ENCODE results near the gene DKK1.

DNA sequence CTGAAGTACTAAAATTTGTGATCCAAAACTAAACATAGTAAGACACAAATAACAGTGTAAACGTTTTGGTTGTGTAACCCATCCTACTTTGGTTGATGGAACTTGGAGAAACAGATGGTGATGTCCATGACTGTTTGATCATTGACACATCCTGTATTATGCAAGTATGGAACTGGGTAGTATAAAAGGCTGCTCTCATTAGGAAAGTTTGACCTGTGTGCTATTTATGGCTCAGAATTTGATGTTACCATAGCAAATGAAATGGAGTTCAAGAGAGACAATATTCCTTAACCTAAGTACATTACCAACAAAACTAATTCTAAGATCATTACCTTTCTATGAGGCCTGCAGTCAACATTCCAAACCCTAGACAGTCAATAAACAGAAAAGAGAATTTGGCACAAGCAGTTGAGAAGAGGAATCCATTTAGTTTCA, 39.9 kb downstream of the DKK1 start:
- TF ChIP-seq POLR2A (IDR thresholded peaks at IDR 0.05; ENCODE audit: low read depth, low read length) (no peak), MXI1 (IDR thresholded peaks at IDR 0.05; ENCODE audit: borderline replicate concordance, low read depth, low read length) (no peak)
- TF ChIP-seq, protein P1, sequence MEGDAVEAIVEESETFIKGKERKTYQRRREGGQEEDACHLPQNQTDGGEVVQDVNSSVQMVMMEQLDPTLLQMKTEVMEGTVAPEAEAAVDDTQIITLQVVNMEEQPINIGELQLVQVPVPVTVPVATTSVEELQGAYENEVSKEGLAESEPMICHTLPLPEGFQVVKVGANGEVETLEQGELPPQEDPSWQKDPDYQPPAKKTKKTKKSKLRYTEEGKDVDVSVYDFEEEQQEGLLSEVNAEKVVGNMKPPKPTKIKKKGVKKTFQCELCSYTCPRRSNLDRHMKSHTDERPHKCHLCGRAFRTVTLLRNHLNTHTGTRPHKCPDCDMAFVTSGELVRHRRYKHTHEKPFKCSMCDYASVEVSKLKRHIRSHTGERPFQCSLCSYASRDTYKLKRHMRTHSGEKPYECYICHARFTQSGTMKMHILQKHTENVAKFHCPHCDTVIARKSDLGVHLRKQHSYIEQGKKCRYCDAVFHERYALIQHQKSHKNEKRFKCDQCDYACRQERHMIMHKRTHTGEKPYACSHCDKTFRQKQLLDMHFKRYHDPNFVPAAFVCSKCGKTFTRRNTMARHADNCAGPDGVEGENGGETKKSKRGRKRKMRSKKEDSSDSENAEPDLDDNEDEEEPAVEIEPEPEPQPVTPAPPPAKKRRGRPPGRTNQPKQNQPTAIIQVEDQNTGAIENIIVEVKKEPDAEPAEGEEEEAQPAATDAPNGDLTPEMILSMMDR (conservative IDR thresholded peaks at IDR 0.05; ENCODE audit: low read depth, low read length): no peak

Data from IMR-90 (cell line).